Ascending aorta (tissue), 2 donors: Measurements from ENCODE around the gene TIMM23B. TPM values are rescaled to one million over a fixed set of nuclear protein-coding genes. Genes with fewer than 3 reads are reported as not detected.
"Not testable (repeated sequence)": the region's sequence is repeated elsewhere in the genome, so short reads cannot be mapped to it uniquely, and the experiment has no call there.

Experiments
- DNase-seq, 2 donors: peaks; one replicate each; pipeline ENCODE4 v3.0.0-alpha.2; 2019; ENCODE audit warnings: low spot score in 2 of 2
- H3K27ac ChIP-seq, 2 donors: fragments of 200-600 bp; sonication (generic); one replicate each; pipeline ENCODE4 v1.5.1; 2016 to 2017; ENCODE audit warnings: mild to moderate bottlenecking in 1 of 2
- H3K27me3 ChIP-seq: fragments of 200-600 bp; sonication (generic); one replicate; pipeline ENCODE4 v1.5.1; 2017
- H3K36me3 ChIP-seq, 2 donors: fragments of 200-600 bp; sonication (generic); one replicate each; pipeline ENCODE4 v1.5.1; 2016
- H3K4me1 ChIP-seq, 2 donors: fragments of 200-600 bp; sonication (generic); one replicate each; pipeline ENCODE4 v1.5.1; 2016 to 2017; ENCODE audit warnings: mild to moderate bottlenecking in 1 of 2
- H3K4me3 ChIP-seq, 2 donors: fragments of 200-600 bp; sonication (generic); one replicate each; pipeline ENCODE4 v1.5.1; 2016 to 2017; ENCODE audit warnings: mild to moderate bottlenecking in 1 of 2
- H3K9me3 ChIP-seq, 2 donors: fragments of 200-600 bp; sonication (generic); one replicate each; pipeline ENCODE4 v1.5.1; 2016
- intact Hi-C: fragments of 100-400 bp; cut with DNase I; formaldehyde crosslinking; loops from one replicate; pipeline ENCODE4 v1.15.1; 2023
- total RNA-seq: library from RNA; depleted of rRNA; stranded (reverse); fragments of >200 nt; gene quantifications from one replicate; pipeline ENCODE4 v1.1.0, GENCODE V29; 2016

Gene TIMM23B, protein sequence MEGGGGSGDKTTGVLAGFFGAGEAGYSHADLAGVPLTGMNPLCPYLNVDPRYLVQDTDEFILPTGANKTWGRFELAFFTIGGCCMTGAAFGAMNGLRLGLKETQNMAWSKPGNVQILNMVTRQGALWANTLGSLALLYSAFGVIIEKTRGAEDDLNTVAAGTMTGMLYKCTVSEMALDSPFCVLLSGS
- 18.6 TPM for total RNA-seq

DNA sequence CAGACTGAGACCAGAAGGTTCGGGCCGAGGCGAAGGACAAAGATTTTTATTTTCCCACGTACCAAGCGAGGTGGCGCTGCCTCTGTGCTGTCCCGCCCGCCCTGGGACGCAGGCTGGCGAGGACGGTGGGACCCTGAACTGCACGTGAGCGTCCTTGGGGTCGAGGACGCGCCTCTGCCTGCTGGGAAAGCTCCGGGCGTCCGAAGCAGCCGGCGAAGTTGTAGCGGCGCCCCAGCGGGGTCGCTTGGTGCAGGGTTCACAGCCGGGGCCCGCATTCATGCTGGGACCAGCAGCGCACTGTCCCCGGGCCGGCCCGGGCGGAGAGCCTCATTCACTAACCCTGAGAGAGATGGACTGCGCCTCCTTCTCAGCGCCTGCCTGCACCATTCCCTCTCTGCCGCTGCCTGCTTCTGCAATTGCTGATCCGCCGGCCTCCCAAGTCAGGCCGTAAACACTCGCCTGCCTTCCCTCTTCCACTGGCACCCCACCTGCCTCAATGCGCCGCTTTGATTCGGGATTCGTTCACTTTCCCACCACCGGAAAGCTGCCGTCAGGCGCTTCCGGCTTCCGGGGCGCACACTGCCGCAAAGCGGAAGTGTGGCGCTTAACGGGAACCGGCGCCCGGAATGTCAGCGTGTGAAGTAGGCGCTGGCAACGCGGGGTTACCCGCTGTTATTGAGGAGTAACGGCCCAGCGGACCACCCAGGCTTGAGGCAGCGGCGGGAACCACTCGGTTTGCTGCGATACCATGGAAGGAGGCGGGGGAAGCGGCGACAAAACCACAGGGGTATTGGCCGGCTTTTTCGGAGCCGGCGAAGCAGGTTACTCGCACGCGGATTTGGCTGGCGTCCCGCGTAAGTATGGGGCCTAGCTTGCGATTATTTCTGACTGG, at the start of gene TIMM23B, which contains the start of gene PARG:
Gene TIMM23B (plus strand): TSS at position 607 of the 892 bp plus-strand sequence. CDS start 142 bp downstream, at position 749.
Gene PARG (minus strand): TSS at position 581 of the 892 bp plus-strand sequence. CDS start 302 bp downstream, at position 279.
- Histone ChIP-seq H3K27ac (peak within 1 kb of the TSS; percentile 37 to 80), H3K4me3 (peak within 1 kb of the TSS; percentile 58 to 79)
- H3K4me1 ChIP-seq, H3K9me3 ChIP-seq, H3K36me3 ChIP-seq, intact Hi-C loops, H3K27me3 ChIP-seq: not testable (repeated sequence)
- peak in 1 of 2 donors; percentile 88 for DNase-seq

DNA sequence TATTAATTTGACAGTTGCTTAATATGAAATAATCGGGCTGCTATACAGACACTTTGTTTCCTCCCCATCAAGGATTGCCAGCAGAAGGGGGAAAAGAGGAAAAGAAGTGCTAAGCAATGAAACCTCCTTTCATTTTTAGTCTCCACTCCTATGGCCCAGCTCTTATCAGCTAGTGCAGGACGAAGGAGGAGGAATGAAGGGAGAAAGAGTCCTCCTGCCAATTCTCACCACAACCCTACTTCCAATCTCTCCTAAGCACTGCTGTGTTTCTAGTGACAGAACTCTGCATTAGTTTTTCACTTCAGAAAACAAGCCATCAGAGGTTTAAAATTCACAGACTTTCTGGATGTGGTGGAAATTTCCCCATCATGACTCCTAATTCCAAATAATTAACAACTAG, 41.9 kb upstream of the TIMM23B start:
- H3K27ac ChIP-seq, intact Hi-C loops, H3K4me1 ChIP-seq, DNase-seq, H3K4me3 ChIP-seq, H3K27me3 ChIP-seq, H3K36me3 ChIP-seq: not testable (repeated sequence)
- peaks cover 0 to 10% of the 10 kb centered on the region in 2 donors for H3K9me3 ChIP-seq

DNA sequence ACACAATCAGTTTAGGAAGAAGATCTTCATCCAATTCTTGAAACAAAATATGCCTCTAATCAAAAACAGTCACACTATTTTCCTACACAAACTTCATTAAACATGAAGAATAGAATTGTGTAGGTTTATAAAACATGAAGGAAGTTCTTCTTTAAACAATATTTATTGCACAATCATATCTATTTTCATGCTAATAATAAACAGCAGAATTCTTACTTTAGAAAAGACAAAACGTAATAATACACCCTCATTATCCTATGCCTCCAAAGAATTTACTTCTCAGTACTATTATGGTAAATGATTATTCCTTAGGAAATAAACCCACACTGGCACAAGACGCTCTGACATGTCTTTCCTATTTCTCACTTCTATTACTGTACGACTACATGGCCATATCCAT, 41.4 kb upstream of the TIMM23B start:
- DNase-seq, H3K9me3 ChIP-seq, H3K36me3 ChIP-seq, intact Hi-C loops, H3K27ac ChIP-seq, H3K27me3 ChIP-seq, H3K4me3 ChIP-seq, H3K4me1 ChIP-seq: not testable (repeated sequence)

DNA sequence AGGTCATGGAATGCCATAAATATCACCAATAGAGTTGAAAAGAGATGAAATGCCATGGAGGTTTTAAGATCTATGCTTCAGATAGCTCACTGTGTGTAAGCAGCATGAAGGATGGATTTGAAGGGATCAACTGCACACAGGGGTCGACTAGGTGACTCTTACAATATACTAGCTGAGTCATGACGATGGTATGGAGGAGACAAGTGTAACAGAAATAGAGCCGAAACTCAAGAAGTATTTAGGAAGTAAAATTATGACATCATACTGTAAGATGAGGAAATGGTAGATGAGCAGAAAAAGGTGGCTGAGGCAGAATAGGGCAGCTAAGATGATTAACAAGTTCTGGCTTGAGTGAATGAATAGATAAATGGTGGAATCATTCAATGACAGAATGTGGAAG, 38.0 kb upstream of the TIMM23B start:
- intact Hi-C loops, H3K4me3 ChIP-seq: not testable (repeated sequence)

DNA sequence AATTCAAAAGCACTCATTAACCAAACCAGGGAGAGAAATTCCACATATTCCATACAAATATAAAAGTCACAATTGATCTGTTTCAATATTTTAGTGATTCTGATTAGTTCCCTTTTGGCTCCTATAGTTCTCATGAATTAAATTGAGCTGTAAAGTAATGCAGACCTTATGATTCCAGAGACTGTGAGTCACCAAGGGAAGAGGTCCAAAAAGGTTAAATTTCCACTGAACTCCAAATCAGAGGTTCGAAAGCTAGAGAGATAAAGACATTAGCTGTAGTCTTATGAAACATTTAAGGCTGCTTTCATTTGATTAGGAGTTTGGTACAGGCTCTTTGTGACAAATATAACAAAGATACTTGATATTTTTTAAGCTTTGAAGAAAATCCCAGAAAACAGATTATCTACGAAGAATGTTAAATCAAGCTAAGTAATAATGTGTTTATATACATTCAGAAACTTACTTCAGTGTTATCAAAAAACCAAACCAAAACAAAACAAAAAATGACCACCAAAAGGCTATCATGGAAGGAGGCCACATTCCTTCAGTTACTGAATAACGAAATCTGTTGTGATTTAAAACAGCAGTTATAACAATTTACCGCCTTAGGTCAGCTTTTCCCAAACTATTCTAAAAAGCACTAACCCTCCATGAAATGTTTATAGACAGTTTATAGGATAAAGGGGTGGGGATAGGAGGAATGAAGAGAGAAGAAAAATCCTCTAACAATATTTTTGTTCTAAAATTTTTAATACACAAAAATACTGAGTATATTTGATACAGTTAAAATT, 33.4 kb upstream of the TIMM23B start:
- H3K4me1 ChIP-seq, H3K9me3 ChIP-seq, DNase-seq, H3K27me3 ChIP-seq, H3K27ac ChIP-seq, H3K36me3 ChIP-seq, intact Hi-C loops, H3K4me3 ChIP-seq: not testable (repeated sequence)

More for the DNA sequence above, 38.0 kb upstream of the TIMM23B start:
- H3K36me3 ChIP-seq, H3K4me1 ChIP-seq, DNase-seq, H3K27ac ChIP-seq, H3K9me3 ChIP-seq, H3K27me3 ChIP-seq: not testable (repeated sequence)

DNA sequence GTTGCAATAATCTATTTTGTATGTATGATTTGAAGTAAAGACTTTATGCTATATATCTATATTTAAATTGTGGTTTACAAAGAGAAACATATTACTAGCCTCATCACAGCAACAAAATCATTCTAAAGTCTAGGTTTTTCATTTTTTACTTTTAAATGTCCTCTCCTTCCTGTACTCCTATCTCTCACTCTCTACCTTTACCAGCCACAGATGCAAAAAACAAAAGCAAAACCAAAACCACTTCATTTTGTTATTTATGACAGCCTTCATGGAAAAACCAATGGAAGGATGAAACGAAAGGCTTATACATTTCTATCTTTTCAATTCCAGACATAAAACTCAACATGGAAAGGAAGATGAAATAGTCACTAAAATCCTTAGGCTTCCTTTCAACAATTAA, 31.6 kb upstream of the TIMM23B start:
- H3K27me3 ChIP-seq, H3K27ac ChIP-seq, H3K4me1 ChIP-seq, intact Hi-C loops, H3K9me3 ChIP-seq, H3K36me3 ChIP-seq, DNase-seq, H3K4me3 ChIP-seq: not testable (repeated sequence)

DNA sequence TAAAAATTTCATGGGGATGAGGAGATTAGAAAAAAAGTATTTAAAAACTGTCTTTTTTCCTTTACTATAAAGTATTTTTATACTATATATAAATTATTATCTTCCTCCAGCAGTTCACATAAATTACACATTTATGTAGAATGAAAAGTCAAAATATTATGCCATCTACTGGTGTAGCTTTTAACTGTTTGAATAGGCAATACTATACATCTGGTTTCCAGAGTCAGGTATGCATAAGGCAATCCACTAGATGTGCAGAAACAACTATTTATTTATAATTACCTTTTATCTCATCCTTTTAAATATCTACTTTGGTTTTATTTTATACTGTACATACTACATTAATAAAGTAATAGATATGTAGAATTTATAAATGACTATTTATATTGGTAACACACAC, 25.4 kb upstream of the TIMM23B start:
- H3K27me3 ChIP-seq, H3K36me3 ChIP-seq, H3K4me3 ChIP-seq, intact Hi-C loops, H3K4me1 ChIP-seq, H3K9me3 ChIP-seq, H3K27ac ChIP-seq, DNase-seq: not testable (repeated sequence)

DNA sequence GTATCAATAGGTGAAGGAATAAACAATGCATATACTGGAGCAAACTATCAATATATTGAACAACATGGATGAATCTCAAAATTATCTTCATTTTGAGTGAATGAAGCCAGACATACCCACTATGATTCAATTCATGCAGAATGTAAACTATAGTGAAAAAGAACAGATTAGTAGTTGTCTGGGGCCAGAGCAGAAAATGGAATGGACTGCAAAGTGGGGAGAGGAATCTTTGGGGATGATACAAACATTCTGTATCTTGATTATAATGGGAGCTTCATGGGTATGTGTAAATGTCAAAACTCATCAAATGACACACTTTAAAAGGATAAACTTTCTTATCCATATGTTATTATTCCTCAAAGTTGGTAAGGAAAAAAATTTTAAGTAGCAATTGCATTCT, 23.9 kb upstream of the TIMM23B start:
- H3K27ac ChIP-seq, H3K27me3 ChIP-seq, H3K4me3 ChIP-seq, H3K36me3 ChIP-seq, intact Hi-C loops, DNase-seq, H3K4me1 ChIP-seq, H3K9me3 ChIP-seq: not testable (repeated sequence)

DNA sequence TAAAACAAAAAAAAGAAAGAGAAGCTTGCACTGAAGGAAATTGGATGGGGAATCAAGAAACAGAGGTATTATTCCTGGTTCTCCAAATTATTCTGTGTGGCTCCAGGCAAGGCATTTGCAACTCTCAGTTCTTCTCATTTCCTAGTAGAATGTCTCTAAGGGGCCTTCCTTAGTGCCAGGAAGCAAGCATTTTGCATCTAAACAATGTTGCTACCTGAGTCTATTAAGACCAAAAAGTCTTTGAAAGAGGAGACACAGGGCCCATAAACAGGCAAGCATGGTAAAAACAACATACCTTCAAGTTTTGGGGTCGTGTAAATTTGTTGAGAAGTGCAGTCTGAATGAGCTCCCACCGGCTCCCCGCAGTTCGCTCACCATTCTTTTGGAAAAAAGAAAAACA, 19.8 kb upstream of the TIMM23B start:
- H3K4me1 ChIP-seq, H3K4me3 ChIP-seq, DNase-seq, intact Hi-C loops, H3K27ac ChIP-seq, H3K27me3 ChIP-seq, H3K9me3 ChIP-seq: not testable (repeated sequence)
- peaks cover 3 to 12% of the 10 kb centered on the region in 2 donors for H3K36me3 ChIP-seq

DNA sequence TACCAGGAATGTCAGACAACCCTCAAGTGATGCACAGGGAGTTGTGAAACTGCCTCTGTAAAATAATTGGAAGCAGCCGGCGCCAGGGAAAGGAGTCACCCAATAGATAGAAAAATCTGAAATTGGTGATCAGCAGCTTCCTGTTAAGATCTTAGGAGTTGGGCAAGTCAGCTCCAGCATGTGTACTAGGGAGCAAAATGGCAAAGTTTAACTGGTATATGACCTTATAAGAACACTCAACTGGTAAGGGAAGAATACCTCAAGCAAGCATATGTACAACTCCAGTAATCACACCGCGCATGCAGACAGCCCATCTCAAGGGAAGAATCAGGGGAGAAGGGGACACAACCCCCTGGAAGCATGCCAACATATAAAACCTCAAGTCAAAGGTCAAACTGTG, 18.3 kb upstream of the TIMM23B start:
- H3K4me1 ChIP-seq, H3K27ac ChIP-seq, H3K4me3 ChIP-seq, H3K27me3 ChIP-seq, H3K9me3 ChIP-seq, intact Hi-C loops, DNase-seq: not testable (repeated sequence)
- H3K36me3 ChIP-seq: peaks cover 3 to 13% of the 10 kb centered on the region in 2 donors

DNA sequence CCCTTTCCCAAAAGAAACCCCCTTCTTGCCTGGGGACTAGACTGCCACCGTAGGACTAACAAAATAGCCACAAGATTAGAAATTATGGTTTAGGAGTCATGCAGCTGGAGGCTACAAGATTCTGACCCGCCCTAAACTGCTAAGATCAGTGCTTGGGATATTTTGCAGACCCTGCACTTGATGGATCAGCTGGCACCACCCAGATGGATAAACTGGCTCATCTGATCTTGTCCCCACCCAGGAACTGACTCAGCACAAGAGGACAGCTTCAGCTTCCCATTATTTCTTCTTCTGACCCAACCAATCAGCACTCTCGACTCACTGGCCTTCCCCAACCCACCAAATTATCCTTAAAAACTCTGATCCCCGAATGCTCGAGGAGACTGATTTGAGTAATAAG, 10.6 kb upstream of the TIMM23B start:
- H3K9me3 ChIP-seq, H3K27ac ChIP-seq, H3K36me3 ChIP-seq, H3K27me3 ChIP-seq, H3K4me1 ChIP-seq, H3K4me3 ChIP-seq, intact Hi-C loops, DNase-seq: not testable (repeated sequence)

DNA sequence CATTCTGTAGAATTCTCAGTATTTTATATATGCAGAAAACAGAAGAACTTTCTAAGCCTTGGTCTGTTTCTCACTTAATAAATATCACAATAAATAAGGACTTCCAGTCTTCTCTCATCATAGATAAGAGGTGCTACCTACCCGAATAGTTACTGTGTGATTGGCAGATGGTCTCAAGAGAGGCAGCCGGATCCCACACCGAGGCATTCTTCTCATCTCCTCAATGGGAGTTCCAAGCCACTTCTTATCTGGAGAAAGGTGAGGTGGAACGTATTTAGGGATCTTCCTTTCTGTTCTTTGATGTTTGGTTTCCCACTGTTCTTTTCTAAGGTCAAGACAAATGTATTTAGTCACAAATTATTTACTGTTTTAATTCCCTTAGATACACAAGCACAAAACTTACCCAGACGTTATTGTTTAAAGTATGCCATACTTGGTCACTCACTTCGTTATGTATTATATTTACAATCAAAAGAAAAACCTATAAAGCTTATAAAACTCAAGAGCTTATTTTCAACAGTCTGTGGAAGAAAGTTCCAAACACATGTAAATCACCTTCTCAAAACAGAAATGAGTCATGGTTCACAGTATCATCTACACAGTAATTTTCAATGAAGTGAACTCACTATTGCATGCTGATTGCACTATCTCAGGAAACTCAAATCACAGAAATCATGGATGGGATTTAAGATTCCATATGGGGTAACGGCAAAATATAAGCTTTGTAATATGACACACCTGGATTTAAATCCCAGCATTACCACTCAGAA, 9.7 kb upstream of the TIMM23B start:
- H3K36me3 ChIP-seq, H3K9me3 ChIP-seq, H3K4me1 ChIP-seq, H3K27ac ChIP-seq, H3K27me3 ChIP-seq, H3K4me3 ChIP-seq, DNase-seq, intact Hi-C loops: not testable (repeated sequence)

DNA sequence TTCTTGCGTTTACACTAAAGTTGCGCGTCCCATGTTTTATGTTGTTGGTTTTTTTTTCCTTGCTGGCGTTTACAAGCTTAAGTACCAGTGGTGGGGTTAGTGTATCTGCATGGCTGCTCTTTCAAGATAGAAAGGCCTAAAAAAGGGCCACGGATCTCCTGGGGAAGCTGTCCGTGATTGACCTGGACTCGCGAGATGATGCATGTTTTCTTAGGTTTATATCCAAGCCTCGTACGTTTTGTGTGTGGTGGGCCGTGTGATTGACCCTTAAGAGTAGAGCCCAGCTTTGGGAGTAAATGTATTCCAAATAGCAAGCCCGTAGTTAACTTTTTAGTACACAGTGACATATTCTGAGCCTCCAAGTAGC, 469 bp downstream of the TIMM23B start:
- H3K27me3 ChIP-seq, intact Hi-C loops, H3K36me3 ChIP-seq, DNase-seq, H3K9me3 ChIP-seq, H3K4me1 ChIP-seq: not testable (repeated sequence)
- H3K4me3 ChIP-seq: peak overlapping the region; percentile 58 to 79
- peak overlapping the region; percentile 37 to 80 for H3K27ac ChIP-seq
